Muscle of leg (tissue), 11 donors: ENCODE results near the gene ITLN1. TPM values are rescaled to one million over a fixed set of nuclear protein-coding genes. Genes with fewer than 3 reads are reported as not detected.
"Not testable (repeated sequence)": the region's sequence is repeated elsewhere in the genome, so short reads cannot be mapped to it uniquely, and the experiment has no call there.

Source experiments
- DNase-seq: peaks from one replicate; pipeline ENCODE4 v3.0.0; 2013
- H3K27ac ChIP-seq: one replicate; pipeline ENCODE4 v1.5.1; 2013; ENCODE audit warnings: mild to moderate bottlenecking, low read length, control low read depth
- H3K27me3 ChIP-seq: one replicate; pipeline ENCODE4 v1.6.1; 2013; ENCODE audit warnings: low read length; ENCODE audit not compliant: control insufficient read depth, insufficient read depth
- H3K36me3 ChIP-seq: one replicate; pipeline ENCODE4 v1.6.1; 2013; ENCODE audit warnings: low read length; ENCODE audit not compliant: control insufficient read depth, insufficient read depth
- H3K4me1 ChIP-seq: one replicate; pipeline ENCODE4 v1.6.1; 2013; ENCODE audit warnings: low read length; ENCODE audit not compliant: control insufficient read depth, insufficient read depth
- H3K4me3 ChIP-seq: one replicate; pipeline ENCODE4 v1.5.1; 2013; ENCODE audit warnings: low read length, control low read depth
- H3K9me3 ChIP-seq: replicated peaks from 2 replicates; pipeline ENCODE4 v1.6.1; 2013; ENCODE audit warnings: low read depth, low read length; ENCODE audit not compliant: control insufficient read depth
- WGBS: methylation state at CpG from one replicate; pipeline ENCODE4 v1.1.5; 2013; ENCODE audit warnings: missing lambda C conversion rate; ENCODE audit not compliant: insufficient coverage; 5-methylcytosine and 5-hydroxymethylcytosine counted together
- polyA plus RNA-seq, 8 donors: library from polyadenylated mRNA; unstranded; fragments of 120-200 nt; gene quantifications; one replicate each; pipeline versions ENCODE4 v1.2.1 to v1.2.3, GENCODE V29; 2013; ENCODE audit warnings: inconsistent platforms in 1 of 8, low replicate concordance in 1 of 8; ENCODE audit not compliant: insufficient read length in 8 of 8, insufficient read depth in 1 of 8
- total RNA-seq: library from RNA; stranded (reverse); fragments of 120-200 nt; gene quantifications from one replicate; pipeline ENCODE4 v1.2.4, GENCODE V29; 2013

Gene ITLN1
- total and polyA plus RNA-seq, 9 donors, result 0.13 to 8.6 (median 0.30) TPM; not detected in 2

- no peaks in the 10 kb centered on the region for H3K4me1 ChIP-seq
- no peak for DNase-seq
- H3K4me3 ChIP-seq, result no peak overlapping the region
- H3K9me3 ChIP-seq, result no peaks in the 10 kb centered on the region
- H3K27ac ChIP-seq, result no peak overlapping the region
- no peaks in the 10 kb centered on the region for H3K27me3 ChIP-seq
- H3K36me3 ChIP-seq, result no peaks in the 10 kb centered on the region
- no CpG with 5 or more reads among the region's 4 CpGs for WGBS
Observed at GRCh38 chr1:160905617-160905989, 20.6 kb upstream of the ITLN1 start.

GRCh38 chr1:160904783-160905616 lies 20.0 kb upstream of the ITLN1 start:
- H3K27ac ChIP-seq, result no peak overlapping the region
- H3K36me3 ChIP-seq, result no peaks in the 10 kb centered on the region
- no peak for DNase-seq
- H3K9me3 ChIP-seq, result no peaks in the 10 kb centered on the region
- H3K4me3 ChIP-seq, result no peak overlapping the region
- H3K27me3 ChIP-seq, result no peaks in the 10 kb centered on the region
- 80% methylated on average over 7 of the region's 8 CpGs for WGBS
- H3K4me1 ChIP-seq, result no peaks in the 10 kb centered on the region

GRCh38 chr1:160902251-160902650 lies 17.3 kb upstream of the ITLN1 start:
- whole genome bisulfite sequencing, result no CpG with 5 or more reads among the region's 1 CpG
- not testable (repeated sequence) for H3K36me3 ChIP-seq

DNA sequence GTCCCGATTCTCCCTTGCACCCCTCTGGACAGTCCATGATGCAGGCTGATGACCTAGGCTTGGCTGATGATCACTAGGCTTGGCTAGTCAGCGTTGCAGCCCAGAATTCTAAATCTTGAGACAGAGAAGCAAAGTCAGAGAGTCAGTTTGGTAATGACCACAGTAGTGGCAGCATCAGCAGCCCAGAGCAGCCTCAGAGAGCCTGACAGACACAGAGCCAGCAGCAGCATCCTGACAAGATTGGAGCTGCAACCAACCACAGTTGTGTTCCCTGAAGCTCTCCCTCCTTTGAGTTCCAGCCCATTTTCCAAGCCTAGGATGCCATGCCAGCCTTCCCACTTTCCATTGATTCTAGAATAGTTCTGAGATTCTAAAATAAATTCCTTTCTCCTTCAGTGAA lies 16.8 kb upstream of the ITLN1 start:
- no peak overlapping the region for H3K4me3 ChIP-seq
- H3K27ac ChIP-seq, result no peak overlapping the region
- 79% methylated on average over 2 of the region's 2 CpGs for WGBS
- no peak for DNase-seq
- no peaks in the 10 kb centered on the region for H3K27me3 ChIP-seq
- no peaks in the 10 kb centered on the region for H3K36me3 ChIP-seq
- no peaks in the 10 kb centered on the region for H3K4me1 ChIP-seq
- no peaks in the 10 kb centered on the region for H3K9me3 ChIP-seq

More at GRCh38 chr1:160902251-160902650, 17.3 kb upstream of the ITLN1 start:
- H3K4me1 ChIP-seq, H3K9me3 ChIP-seq, H3K27ac ChIP-seq, DNase-seq, H3K27me3 ChIP-seq, H3K4me3 ChIP-seq: not testable (repeated sequence)

GRCh38 chr1:160900683-160901082 lies 15.7 kb upstream of the ITLN1 start:
- H3K4me3 ChIP-seq, H3K4me1 ChIP-seq, DNase-seq, H3K36me3 ChIP-seq, H3K27ac ChIP-seq, H3K27me3 ChIP-seq, H3K9me3 ChIP-seq: not testable (repeated sequence)
- 60% methylated on average over 1 of the region's 3 CpGs for whole genome bisulfite sequencing

- WGBS, result 95% methylated on average over 11 of the region's 18 CpGs
- not testable (repeated sequence) for H3K27me3 ChIP-seq, H3K4me3 ChIP-seq, H3K9me3 ChIP-seq, H3K27ac ChIP-seq, H3K36me3 ChIP-seq, H3K4me1 ChIP-seq, DNase-seq
Observed at GRCh38 chr1:160894368-160895135, 9.6 kb upstream of the ITLN1 start.

GRCh38 chr1:160891474-160891873 lies 6.5 kb upstream of the ITLN1 start:
- Histone ChIP-seq H3K27ac (no peak overlapping the region), H3K27me3 (no peaks in the 10 kb centered on the region), H3K4me3 (no peak overlapping the region), H3K4me1 (no peaks in the 10 kb centered on the region), H3K36me3 (no peaks in the 10 kb centered on the region), H3K9me3 (no peaks in the 10 kb centered on the region)
- DNase-seq, result no peak
- no CpG with 5 or more reads among the region's 2 CpGs for WGBS

- H3K27ac ChIP-seq, result no peak overlapping the region
- no peaks in the 10 kb centered on the region for H3K9me3 ChIP-seq
- WGBS, result no CpG with 5 or more reads among the region's 2 CpGs
- no peaks in the 10 kb centered on the region for H3K27me3 ChIP-seq
- no peak for DNase-seq
- H3K4me1 ChIP-seq, result no peaks in the 10 kb centered on the region
- no peaks in the 10 kb centered on the region for H3K36me3 ChIP-seq
- H3K4me3 ChIP-seq, result no peak overlapping the region
Observed at GRCh38 chr1:160888926-160889325, 3.9 kb upstream of the ITLN1 start.

- Histone ChIP-seq H3K27me3 (no peaks in the 10 kb centered on the region), H3K4me1 (no peaks in the 10 kb centered on the region), H3K9me3 (no peaks in the 10 kb centered on the region), H3K36me3 (no peaks in the 10 kb centered on the region), H3K4me3 (no peak overlapping the region), H3K27ac (no peak overlapping the region)
- DNase-seq, result no peak
- WGBS, result 100% methylated on average over 1 of the region's 2 CpGs
Observed at GRCh38 chr1:160887071-160887470, 2.1 kb upstream of the ITLN1 start.

DNA sequence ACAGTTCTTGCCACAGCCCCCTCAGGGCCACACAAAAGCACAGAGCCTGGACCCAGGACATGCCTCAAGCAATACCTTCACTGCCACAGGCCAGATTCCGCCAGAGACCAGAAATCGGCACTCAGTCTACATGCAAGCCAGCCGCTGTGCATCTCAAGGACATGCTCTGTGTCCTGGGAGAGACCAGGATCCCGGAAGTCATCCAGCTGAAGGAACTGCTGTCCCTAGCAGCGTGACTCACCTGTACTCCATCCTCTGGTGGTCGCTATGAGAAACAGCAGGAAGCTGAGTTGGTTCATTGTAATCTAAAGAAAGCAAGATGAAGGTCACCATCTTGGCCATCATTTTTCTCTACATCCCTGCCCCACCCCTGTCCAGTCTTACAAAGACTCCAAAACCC lies 401 bp downstream of the ITLN1 start:
- H3K27me3 ChIP-seq, result no peaks in the 10 kb centered on the region
- no peak overlapping the region for H3K27ac ChIP-seq
- H3K4me1 ChIP-seq, result no peaks in the 10 kb centered on the region
- WGBS, result 79% methylated on average over 2 of the region's 6 CpGs
- H3K9me3 ChIP-seq, result no peaks in the 10 kb centered on the region
- no peak overlapping the region for H3K4me3 ChIP-seq
- no peak for DNase-seq
- no peaks in the 10 kb centered on the region for H3K36me3 ChIP-seq
